Gastroesophageal sphincter (tissue), 4 donors: Measurements from ENCODE around the gene KCNG4. TPM values are rescaled to one million over a fixed set of nuclear protein-coding genes. Genes with fewer than 3 reads are reported as not detected.
"Not testable (repeated sequence)": the region's sequence is repeated elsewhere in the genome, so short reads cannot be mapped to it uniquely, and the experiment has no call there.

ENCODE experiments used
- ATAC-seq: fragments of 150-250 bp; one replicate; pipeline ENCODE4 v1.9.1; 2016; ENCODE audit warnings: mild to moderate bottlenecking, moderate library complexity
- H3K27ac ChIP-seq, 4 donors: fragments of 200-600 bp; sonication (generic) in 3 of 4; 1 replicate in 3 of 4; 2 replicates in 1 of 4; pipeline ENCODE4 v1.5.1; 2016 to 2019
- H3K27me3 ChIP-seq: fragments of 200-600 bp; sonication (generic); one replicate; pipeline ENCODE4 v1.5.1; 2019
- H3K36me3 ChIP-seq, 2 donors: fragments of 200-600 bp; sonication (generic); one replicate each; pipeline ENCODE4 v1.5.1; 2019; ENCODE audit warnings: control low read depth in 1 of 2
- H3K4me1 ChIP-seq, 3 donors: fragments of 200-600 bp; sonication (generic); 1 replicate in 2 of 3; 2 replicates in 1 of 3; pipeline ENCODE4 v1.5.1; 2016 to 2019; ENCODE audit warnings: control low read depth in 2 of 3
- H3K4me3 ChIP-seq, 2 donors: fragments of 200-600 bp; sonication (generic); one replicate each; pipeline ENCODE4 v1.5.1; 2019; ENCODE audit warnings: mild to moderate bottlenecking in 1 of 2, moderate library complexity in 1 of 2
- H3K9me3 ChIP-seq, 3 donors: fragments of 200-600 bp; sonication (generic); one replicate each; pipeline ENCODE4 v1.5.1; 2017 to 2019; ENCODE audit warnings: control low read depth in 2 of 3
- EP300 ChIP-seq: sonication (generic); formaldehyde crosslinking; IDR thresholded peaks from one replicate; pipeline ENCODE4 v1.6.1; 2017; ENCODE audit warnings: antibody characterized with exemption, mild to moderate bottlenecking
- POLR2A ChIP-seq, 2 donors: fragments of 450-650 bp; IDR thresholded peaks; one replicate each; pipeline ENCODE4 v1.6.1; 2017; ENCODE audit warnings: antibody characterized with exemption in 2 of 2, mild to moderate bottlenecking in 2 of 2, moderate library complexity in 1 of 2
- POLR2AphosphoS5 ChIP-seq: sonication (generic); formaldehyde crosslinking; IDR thresholded peaks from one replicate; pipeline ENCODE4 v1.6.1; 2017; ENCODE audit warnings: antibody characterized with exemption
- WGBS, 2 donors: methylation state at CpG; one replicate each; pipeline ENCODE4 v1.1.5; 2018; ENCODE audit warnings: low coverage in 1 of 2; 5-methylcytosine and 5-hydroxymethylcytosine counted together
- total RNA-seq, 4 donors: library from RNA; depleted of rRNA; stranded (reverse); fragments of >200 nt; gene quantifications; one replicate each; pipeline ENCODE4 v1.1.0, GENCODE V29; 2016
- TF ChIP-seq, protein P1 (sequence below), 4 experiments: fragments of 200-600 bp in 2 of 4; fragments of 450-650 bp in 2 of 4; sonication (generic) in 1 of 4; IDR thresholded peaks; one replicate each; pipeline ENCODE4 v1.5.1; 2017 to 2019; ENCODE audit warnings: antibody characterized with exemption in 4 of 4, mild to moderate bottlenecking in 2 of 4, moderate library complexity in 2 of 4

The KCNG4 gene
- total RNA-seq, 4 donors from 2014 or later, result not detected

DNA sequence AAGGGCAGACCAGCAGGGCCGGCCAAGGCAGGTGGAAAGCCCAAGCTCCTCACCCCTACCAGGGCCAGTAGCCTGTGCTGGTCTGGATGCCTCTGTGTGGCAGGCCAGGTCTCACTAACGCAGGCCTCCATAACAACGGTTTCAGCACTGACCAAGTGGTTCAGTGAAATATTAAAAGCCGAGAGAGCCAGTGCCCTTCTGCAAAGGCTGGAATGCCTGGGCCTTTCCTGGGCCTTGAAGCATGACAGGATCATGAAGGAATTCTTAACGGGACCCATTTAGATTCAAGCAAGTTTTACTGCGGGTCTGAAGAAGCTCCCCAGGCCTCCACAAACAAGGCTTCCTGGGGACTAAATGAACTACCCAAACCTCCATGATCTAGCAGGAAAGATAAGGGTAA lies 32.6 kb downstream of the KCNG4 start:
- Histone ChIP-seq H3K9me3 (no peaks in the 10 kb centered on the region), H3K27ac (no peak overlapping the region), H3K36me3 (no peaks in the 10 kb centered on the region), H3K4me3 (no peak overlapping the region), H3K27me3 (peaks cover 7% of the 10 kb centered on the region), H3K4me1 (no peaks in the 10 kb centered on the region)
- no peak for ATAC-seq
- TF ChIP-seq EP300, result no peak
- TF ChIP-seq, protein P1, sequence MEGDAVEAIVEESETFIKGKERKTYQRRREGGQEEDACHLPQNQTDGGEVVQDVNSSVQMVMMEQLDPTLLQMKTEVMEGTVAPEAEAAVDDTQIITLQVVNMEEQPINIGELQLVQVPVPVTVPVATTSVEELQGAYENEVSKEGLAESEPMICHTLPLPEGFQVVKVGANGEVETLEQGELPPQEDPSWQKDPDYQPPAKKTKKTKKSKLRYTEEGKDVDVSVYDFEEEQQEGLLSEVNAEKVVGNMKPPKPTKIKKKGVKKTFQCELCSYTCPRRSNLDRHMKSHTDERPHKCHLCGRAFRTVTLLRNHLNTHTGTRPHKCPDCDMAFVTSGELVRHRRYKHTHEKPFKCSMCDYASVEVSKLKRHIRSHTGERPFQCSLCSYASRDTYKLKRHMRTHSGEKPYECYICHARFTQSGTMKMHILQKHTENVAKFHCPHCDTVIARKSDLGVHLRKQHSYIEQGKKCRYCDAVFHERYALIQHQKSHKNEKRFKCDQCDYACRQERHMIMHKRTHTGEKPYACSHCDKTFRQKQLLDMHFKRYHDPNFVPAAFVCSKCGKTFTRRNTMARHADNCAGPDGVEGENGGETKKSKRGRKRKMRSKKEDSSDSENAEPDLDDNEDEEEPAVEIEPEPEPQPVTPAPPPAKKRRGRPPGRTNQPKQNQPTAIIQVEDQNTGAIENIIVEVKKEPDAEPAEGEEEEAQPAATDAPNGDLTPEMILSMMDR (IDR thresholded peaks at IDR 0.05), result no peak
- 0% methylated on average over 1 of the region's 6 CpGs; no CpG with 5 or more reads in 1 of the 2 donors for WGBS, 2 donors

- TF ChIP-seq, protein P1 (IDR thresholded peaks at IDR 0.05), result no peak
- TF ChIP-seq POLR2A (IDR thresholded peaks at IDR 0.05) (no peak), EP300 (no peak), POLR2AphosphoS5 (no peak)
- Histone ChIP-seq H3K9me3 (no peaks in the 10 kb centered on the region), H3K4me3 (no peak overlapping the region), H3K27ac (no peak overlapping the region), H3K36me3 (no peaks in the 10 kb centered on the region), H3K27me3 (peaks cover 7% of the 10 kb centered on the region), H3K4me1 (no peaks in the 10 kb centered on the region)
- WGBS, 2 donors, result 80 to 88% methylated on average over 1 to 10 of the region's 18 CpGs
- ATAC-seq, result no peak
Observed at GRCh38 chr16:84205976-84206691, 33.7 kb downstream of the KCNG4 start.

DNA sequence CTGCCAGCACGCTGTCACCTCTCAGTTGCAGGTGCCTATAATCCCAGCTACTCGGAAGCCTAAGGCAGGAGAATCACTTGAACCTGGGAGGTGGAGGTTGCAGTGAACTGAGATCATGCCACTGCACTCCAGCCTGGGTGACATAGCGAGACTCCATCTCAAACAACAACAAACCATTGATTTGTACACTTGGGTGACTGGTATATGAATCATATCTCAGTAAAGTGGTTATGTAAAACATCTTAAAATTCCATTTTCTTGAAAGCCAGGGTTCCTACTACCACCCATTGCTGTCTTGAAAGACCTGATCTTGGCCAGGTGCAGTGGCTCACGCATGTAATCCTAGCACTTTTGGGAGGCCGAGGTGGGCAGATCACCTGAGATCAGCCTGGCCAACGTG lies 34.7 kb downstream of the KCNG4 start:
- not testable (repeated sequence) for H3K27me3 ChIP-seq, H3K36me3 ChIP-seq, H3K27ac ChIP-seq, H3K4me3 ChIP-seq, H3K4me1 ChIP-seq, H3K9me3 ChIP-seq, ATAC-seq
- 84 to 91% methylated on average over 3 to 5 of the region's 6 CpGs for WGBS, 2 donors

DNA sequence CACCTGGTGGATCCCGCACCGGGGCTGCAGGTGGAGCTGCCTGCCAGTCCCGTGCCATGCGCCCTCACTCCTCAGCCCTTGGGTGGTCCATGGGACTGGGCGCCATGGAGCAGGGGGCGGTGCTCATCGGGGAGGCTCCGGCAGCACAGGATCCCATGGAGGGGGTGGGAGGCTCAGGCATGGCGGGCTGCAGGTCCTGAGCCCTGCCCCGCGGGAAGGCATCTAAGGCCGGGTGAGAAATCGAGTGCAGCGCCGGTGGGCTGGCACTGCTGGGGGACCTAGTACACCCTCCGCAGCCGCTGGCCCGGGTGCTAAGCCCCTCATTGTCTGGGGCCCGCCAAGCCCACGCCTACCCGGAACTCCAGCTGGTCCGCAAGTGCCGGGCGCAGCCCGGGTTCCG lies 35.3 kb downstream of the KCNG4 start:
- not testable (repeated sequence) for H3K27me3 ChIP-seq, H3K36me3 ChIP-seq, H3K4me3 ChIP-seq, H3K9me3 ChIP-seq, H3K27ac ChIP-seq, H3K4me1 ChIP-seq, ATAC-seq
- 80% methylated on average over 1 of the region's 26 CpGs; no CpG with 5 or more reads in 1 of the 2 donors for WGBS, 2 donors

- WGBS, 2 donors, result 49 to 50% methylated on average over 1 to 5 of the region's 10 CpGs
- peak; percentile 83 for ATAC-seq
Observed at GRCh38 chr16:84199861-84200260, 40.0 kb downstream of the KCNG4 start.

DNA sequence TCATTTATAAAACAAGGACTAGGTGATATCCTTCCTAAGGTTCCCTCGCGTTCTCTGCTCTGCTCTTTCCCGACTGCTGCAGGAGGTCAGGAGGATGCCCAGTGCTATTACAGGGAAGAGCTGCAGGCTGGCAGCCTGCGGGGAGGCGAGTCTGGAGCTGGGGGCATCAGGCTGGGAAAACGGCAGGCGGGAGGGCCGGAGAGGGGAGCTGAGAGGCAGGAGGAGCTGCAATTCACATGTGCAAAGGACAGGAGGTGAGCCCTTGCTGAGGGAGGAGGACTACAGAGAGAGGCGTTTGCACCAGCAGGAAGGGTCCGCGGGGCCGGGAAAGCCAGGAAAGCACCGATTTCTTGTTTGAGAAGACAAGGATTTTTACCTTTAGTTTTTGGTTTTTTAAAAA lies 40.7 kb downstream of the KCNG4 start:
- no peaks in the 10 kb centered on the region for H3K9me3 ChIP-seq
- no peak for ATAC-seq
- H3K27me3 ChIP-seq, result peaks cover 38% of the 10 kb centered on the region
- no peak overlapping the region for H3K27ac ChIP-seq
- H3K4me3 ChIP-seq, result no peak overlapping the region
- 47 to 49% methylated on average over 6 to 10 of the region's 13 CpGs for WGBS, 2 donors
- TF ChIP-seq, protein P1 (IDR thresholded peaks at IDR 0.05), result no peak
- TF ChIP-seq POLR2AphosphoS5, result no peak
- no peak for TF ChIP-seq POLR2A (IDR thresholded peaks at IDR 0.05)
- TF ChIP-seq EP300, result no peak
- no peaks in the 10 kb centered on the region for H3K4me1 ChIP-seq
- no peaks in the 10 kb centered on the region for H3K36me3 ChIP-seq

More at GRCh38 chr16:84199861-84200260, 40.0 kb downstream of the KCNG4 start:
- TF ChIP-seq EP300 (no peak), POLR2A (IDR thresholded peaks at IDR 0.05) (no peak), POLR2AphosphoS5 (peak; percentile 27)
- TF ChIP-seq, protein P1 (IDR thresholded peaks at IDR 0.05), result no peak
- Histone ChIP-seq H3K27me3 (peaks cover 35% of the 10 kb centered on the region), H3K4me1 (no peaks in the 10 kb centered on the region), H3K9me3 (no peaks in the 10 kb centered on the region), H3K36me3 (no peaks in the 10 kb centered on the region), H3K27ac (peak overlapping the region in 2 of 4 donors; percentile 31), H3K4me3 (no peak overlapping the region)
